Hematopoietic multipotent progenitor cell treated with erythropoietin and hydrocortisone succinate and interleukin-3 and kit ligand, for 15 days (in vitro differentiated cells): ENCODE measurements around the gene LYZL4.

Experiments
- DNase-seq: peaks from one replicate; pipeline ENCODE4 v3.0.0-alpha.2; 2015; ENCODE audit warnings: low spot score

The LYZL4 gene

GRCh38 chr3:42425736-42426407, 15.5 kb upstream of the LYZL4 start:
- DNase-seq = no peak

GRCh38 chr3:42424911-42425310, 14.5 kb upstream of the LYZL4 start:
- no peak for DNase-seq

- DNase-seq = no peak
These were observed 11.7 kb upstream of the LYZL4 start for GRCh38 chr3:42421818-42422796.

GRCh38 chr3:42419563-42419962, 9.2 kb upstream of the LYZL4 start:
- no peak for DNase-seq

- DNase-seq = no peak
These were observed 2.2 kb upstream of the LYZL4 start for GRCh38 chr3:42412526-42413155.

- no peak for DNase-seq
These were observed 1.0 kb upstream of the LYZL4 start for GRCh38 chr3:42411429-42411828.

GRCh38 chr3:42408156-42408555, 2.3 kb downstream of the LYZL4 start:
- no peak for DNase-seq

GRCh38 chr3:42406727-42407450, 3.5 kb downstream of the LYZL4 start:
- DNase-seq = no peak

GRCh38 chr3:42405857-42406256, 4.6 kb downstream of the LYZL4 start:
- DNase-seq = no peak

- DNase-seq = no peak
These were observed 6.7 kb downstream of the LYZL4 start for GRCh38 chr3:42403737-42404136.

- no peak for DNase-seq
These were observed 7.9 kb downstream of the LYZL4 start for GRCh38 chr3:42402394-42403096.

- no peak for DNase-seq
These were observed 12.3 kb downstream of the LYZL4 start for GRCh38 chr3:42398080-42398479.

- no peak for DNase-seq
These were observed 12.8 kb downstream of the LYZL4 start for GRCh38 chr3:42397644-42398043.

GRCh38 chr3:42394579-42395288, 15.7 kb downstream of the LYZL4 start:
- DNase-seq = no peak

GRCh38 chr3:42387802-42388651, 22.4 kb downstream of the LYZL4 start:
- no peak for DNase-seq

GRCh38 chr3:42381551-42382082, 28.8 kb downstream of the LYZL4 start:
- no peak for DNase-seq

- no peak for DNase-seq
These were observed 32.7 kb downstream of the LYZL4 start for GRCh38 chr3:42377681-42378080.

- DNase-seq = no peak
These were observed 34.0 kb downstream of the LYZL4 start for GRCh38 chr3:42376344-42376798.

GRCh38 chr3:42375121-42375800, 35.1 kb downstream of the LYZL4 start:
- no peak for DNase-seq
